GM12878 (cell line): Measurements from ENCODE around the gene SLC22A4. TPM values are rescaled to one million over a fixed set of nuclear protein-coding genes. Genes with fewer than 3 reads are reported as not detected.

ENCODE experiments used
- CREB1 ChIP-seq: IDR thresholded peaks from 2 replicates; pipeline ENCODE4 v1.6.1; 2012; ENCODE audit warnings: low read depth, mild to moderate bottlenecking, inconsistent platforms
- MYB ChIP-seq: fragments of 150-350 bp; IDR thresholded peaks from 2 replicates; pipeline ENCODE4 v1.6.1; 2014; ENCODE audit warnings: mild to moderate bottlenecking, low read depth, low read length, borderline replicate concordance
- NFYB ChIP-seq: IDR thresholded peaks from 2 replicates; pipeline ENCODE4 v1.6.1; 2011; ENCODE audit warnings: low read depth, mild to moderate bottlenecking, low read length, improper control_type of control experiment, moderate library complexity; ENCODE audit not compliant: insufficient read depth
- NR2C1 ChIP-seq: fragments of 450-650 bp; IDR thresholded peaks from 2 replicates; pipeline ENCODE4 v1.6.1; 2017; ENCODE audit warnings: antibody characterized with exemption, mild to moderate bottlenecking, moderate library complexity
- POU2F2 ChIP-seq: IDR thresholded peaks from 3 replicates; pipeline ENCODE4 v1.6.1; 2011; ENCODE audit warnings: low read depth, mild to moderate bottlenecking, low read length, borderline replicate concordance
- RFX5 ChIP-seq: IDR thresholded peaks from 2 replicates; pipeline ENCODE4 v1.6.1; 2011; ENCODE audit warnings: low read depth, low read length, improper control_type of control experiment
- TAF1 ChIP-seq: IDR thresholded peaks from 2 replicates; pipeline ENCODE4 v1.6.1; 2011; ENCODE audit warnings: mild to moderate bottlenecking, low read depth, low read length, borderline replicate concordance
- TCF12 ChIP-seq: IDR thresholded peaks from 2 replicates; pipeline ENCODE4 v1.6.1; 2011; ENCODE audit warnings: low read depth, mild to moderate bottlenecking, low read length
- polyA plus RNA-seq, 11 experiments: library from polyadenylated mRNA; depleted of rRNA in 4 of 11; unstranded in 6 of 11; stranded (reverse) in 5 of 11; fragments of >200 nt; fragmentation: Nextera tagmentation in 4 of 11; fragmentation: Illumina TruSeq in 1 of 11; extraction: Ambion mirVana in 4 of 11; extraction: Trizol in 1 of 11; gene quantifications; 1 replicate in 1 of 11; 2 replicates in 10 of 11; pipeline versions ENCODE4 v1.2.1 to v1.2.3, GENCODE V29; 2011 to 2016; ENCODE audit warnings: inconsistent platforms in 2 of 11, missing spikeins in 2 of 11, low read depth in 1 of 11
- total RNA-seq, 4 experiments: library from RNA; depleted of rRNA in 3 of 4; stranded (reverse); fragments of >200 nt in 3 of 4; fragmentation: Illumina TruSeq in 1 of 4; extraction: Trizol in 1 of 4; gene quantifications; 2 replicates each; pipeline versions ENCODE4 v1.2.1 to v1.2.3, GENCODE V29; 2013 to 2021
- TF ChIP-seq, protein P1 (sequence below): fragments of 150-350 bp; IDR thresholded peaks from 2 replicates; pipeline ENCODE4 v1.6.1; 2016; ENCODE audit warnings: low read depth, low read length
- TF ChIP-seq, protein P2 (sequence below): fragments of 450-650 bp; formaldehyde crosslinking; IDR thresholded peaks from 2 replicates; pipeline ENCODE4 v1.4.0; 2020; ENCODE audit warnings: mild to moderate bottlenecking, moderate library complexity
- TF ChIP-seq, protein P3 (sequence below): fragments of 450-650 bp; formaldehyde crosslinking; IDR thresholded peaks from 2 replicates; pipeline ENCODE4 v1.5.0; 2022; ENCODE audit warnings: mild to moderate bottlenecking, missing genetic modification characterization

The SLC22A4 gene
- total and polyA plus RNA-seq, 10 of the 15 experiments (the other 5 are each of a cell fraction or from before 2014, with no cell fraction given), result 0.04 to 0.61 (median 0.10) TPM; not detected in 2

DNA sequence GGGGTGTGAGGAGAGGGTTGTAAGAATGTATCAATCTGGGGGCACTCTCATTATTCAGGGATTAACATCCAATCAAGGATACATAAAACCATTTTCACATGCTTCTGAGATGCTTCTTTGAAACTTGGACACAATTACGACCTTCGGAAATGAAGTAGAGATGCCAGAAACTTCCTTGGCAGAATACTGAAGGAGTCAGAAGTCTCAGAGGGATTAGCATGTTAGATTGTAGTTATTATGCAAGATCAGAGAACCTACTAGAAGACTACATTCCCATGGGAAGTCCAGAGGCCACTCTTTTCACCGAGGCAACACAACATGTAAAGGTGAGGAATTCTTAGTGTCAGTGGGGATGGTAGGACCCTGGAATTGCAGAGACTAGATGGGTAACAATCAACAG, 5.1 kb upstream of the SLC22A4 start (continued):
- TF ChIP-seq POU2F2 (no peak), RFX5 (no peak), TAF1 (no peak), NFYB (no peak), TCF12 (no peak), CREB1 (no peak), NR2C1 (no peak), MYB (no peak)
- TF ChIP-seq, protein P1, sequence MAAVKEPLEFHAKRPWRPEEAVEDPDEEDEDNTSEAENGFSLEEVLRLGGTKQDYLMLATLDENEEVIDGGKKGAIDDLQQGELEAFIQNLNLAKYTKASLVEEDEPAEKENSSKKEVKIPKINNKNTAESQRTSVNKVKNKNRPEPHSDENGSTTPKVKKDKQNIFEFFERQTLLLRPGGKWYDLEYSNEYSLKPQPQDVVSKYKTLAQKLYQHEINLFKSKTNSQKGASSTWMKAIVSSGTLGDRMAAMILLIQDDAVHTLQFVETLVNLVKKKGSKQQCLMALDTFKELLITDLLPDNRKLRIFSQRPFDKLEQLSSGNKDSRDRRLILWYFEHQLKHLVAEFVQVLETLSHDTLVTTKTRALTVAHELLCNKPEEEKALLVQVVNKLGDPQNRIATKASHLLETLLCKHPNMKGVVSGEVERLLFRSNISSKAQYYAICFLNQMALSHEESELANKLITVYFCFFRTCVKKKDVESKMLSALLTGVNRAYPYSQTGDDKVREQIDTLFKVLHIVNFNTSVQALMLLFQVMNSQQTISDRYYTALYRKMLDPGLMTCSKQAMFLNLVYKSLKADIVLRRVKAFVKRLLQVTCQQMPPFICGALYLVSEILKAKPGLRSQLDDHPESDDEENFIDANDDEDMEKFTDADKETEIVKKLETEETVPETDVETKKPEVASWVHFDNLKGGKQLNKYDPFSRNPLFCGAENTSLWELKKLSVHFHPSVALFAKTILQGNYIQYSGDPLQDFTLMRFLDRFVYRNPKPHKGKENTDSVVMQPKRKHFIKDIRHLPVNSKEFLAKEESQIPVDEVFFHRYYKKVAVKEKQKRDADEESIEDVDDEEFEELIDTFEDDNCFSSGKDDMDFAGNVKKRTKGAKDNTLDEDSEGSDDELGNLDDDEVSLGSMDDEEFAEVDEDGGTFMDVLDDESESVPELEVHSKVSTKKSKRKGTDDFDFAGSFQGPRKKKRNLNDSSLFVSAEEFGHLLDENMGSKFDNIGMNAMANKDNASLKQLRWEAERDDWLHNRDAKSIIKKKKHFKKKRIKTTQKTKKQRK, result no peak
- TF ChIP-seq, protein P2, sequence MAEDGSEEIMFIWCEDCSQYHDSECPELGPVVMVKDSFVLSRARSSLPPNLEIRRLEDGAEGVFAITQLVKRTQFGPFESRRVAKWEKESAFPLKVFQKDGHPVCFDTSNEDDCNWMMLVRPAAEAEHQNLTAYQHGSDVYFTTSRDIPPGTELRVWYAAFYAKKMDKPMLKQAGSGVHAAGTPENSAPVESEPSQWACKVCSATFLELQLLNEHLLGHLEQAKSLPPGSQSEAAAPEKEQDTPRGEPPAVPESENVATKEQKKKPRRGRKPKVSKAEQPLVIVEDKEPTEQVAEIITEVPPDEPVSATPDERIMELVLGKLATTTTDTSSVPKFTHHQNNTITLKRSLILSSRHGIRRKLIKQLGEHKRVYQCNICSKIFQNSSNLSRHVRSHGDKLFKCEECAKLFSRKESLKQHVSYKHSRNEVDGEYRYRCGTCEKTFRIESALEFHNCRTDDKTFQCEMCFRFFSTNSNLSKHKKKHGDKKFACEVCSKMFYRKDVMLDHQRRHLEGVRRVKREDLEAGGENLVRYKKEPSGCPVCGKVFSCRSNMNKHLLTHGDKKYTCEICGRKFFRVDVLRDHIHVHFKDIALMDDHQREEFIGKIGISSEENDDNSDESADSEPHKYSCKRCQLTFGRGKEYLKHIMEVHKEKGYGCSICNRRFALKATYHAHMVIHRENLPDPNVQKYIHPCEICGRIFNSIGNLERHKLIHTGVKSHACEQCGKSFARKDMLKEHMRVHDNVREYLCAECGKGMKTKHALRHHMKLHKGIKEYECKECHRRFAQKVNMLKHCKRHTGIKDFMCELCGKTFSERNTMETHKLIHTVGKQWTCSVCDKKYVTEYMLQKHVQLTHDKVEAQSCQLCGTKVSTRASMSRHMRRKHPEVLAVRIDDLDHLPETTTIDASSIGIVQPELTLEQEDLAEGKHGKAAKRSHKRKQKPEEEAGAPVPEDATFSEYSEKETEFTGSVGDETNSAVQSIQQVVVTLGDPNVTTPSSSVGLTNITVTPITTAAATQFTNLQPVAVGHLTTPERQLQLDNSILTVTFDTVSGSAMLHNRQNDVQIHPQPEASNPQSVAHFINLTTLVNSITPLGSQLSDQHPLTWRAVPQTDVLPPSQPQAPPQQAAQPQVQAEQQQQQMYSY (CRISPR knock-in tag), result no peak
- TF ChIP-seq, protein P3, sequence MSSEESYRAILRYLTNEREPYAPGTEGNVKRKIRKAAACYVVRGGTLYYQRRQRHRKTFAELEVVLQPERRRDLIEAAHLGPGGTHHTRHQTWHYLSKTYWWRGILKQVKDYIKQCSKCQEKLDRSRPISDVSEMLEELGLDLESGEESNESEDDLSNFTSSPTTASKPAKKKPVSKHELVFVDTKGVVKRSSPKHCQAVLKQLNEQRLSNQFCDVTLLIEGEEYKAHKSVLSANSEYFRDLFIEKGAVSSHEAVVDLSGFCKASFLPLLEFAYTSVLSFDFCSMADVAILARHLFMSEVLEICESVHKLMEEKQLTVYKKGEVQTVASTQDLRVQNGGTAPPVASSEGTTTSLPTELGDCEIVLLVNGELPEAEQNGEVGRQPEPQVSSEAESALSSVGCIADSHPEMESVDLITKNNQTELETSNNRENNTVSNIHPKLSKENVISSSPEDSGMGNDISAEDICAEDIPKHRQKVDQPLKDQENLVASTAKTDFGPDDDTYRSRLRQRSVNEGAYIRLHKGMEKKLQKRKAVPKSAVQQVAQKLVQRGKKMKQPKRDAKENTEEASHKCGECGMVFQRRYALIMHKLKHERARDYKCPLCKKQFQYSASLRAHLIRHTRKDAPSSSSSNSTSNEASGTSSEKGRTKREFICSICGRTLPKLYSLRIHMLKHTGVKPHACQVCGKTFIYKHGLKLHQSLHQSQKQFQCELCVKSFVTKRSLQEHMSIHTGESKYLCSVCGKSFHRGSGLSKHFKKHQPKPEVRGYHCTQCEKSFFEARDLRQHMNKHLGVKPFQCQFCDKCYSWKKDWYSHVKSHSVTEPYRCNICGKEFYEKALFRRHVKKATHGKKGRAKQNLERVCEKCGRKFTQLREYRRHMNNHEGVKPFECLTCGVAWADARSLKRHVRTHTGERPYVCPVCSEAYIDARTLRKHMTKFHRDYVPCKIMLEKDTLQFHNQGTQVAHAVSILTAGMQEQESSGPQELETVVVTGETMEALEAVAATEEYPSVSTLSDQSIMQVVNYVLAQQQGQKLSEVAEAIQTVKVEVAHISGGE (CRISPR knock-in tag), result no peak
